Natural killer cell treated with Interleukin-12 subunit alpha and Interleukin-12 subunit beta and Interleukin-15 and Interleukin-18, amount 100 ng/mL, for 72 hours (primary cell): Measurements from ENCODE around the gene NUDT14. TPM values are rescaled to one million over a fixed set of nuclear protein-coding genes. Genes with fewer than 3 reads are reported as not detected.

Source experiments
- total RNA-seq, 2 donors: library from RNA; stranded (reverse); gene quantifications; one replicate each; pipeline ENCODE4 v1.2.3, GENCODE V29; 2022

Gene NUDT14
- total RNA-seq, 2 donors from 2014 or later: 10.2 to 23.4 TPM

Other genes with a start within 250 kb of the NUDT14 start
- gene AHNAK2, start 202.9 kb downstream of the NUDT14 start, total RNA-seq: not detected
- gene CLBA1, start 195.5 kb downstream of the NUDT14 start, total RNA-seq: 1 to 10 TPM; 1.2 to 1.5 TPM
- 10 to 100 TPM; 39.9 to 71.5 TPM for gene CDCA4, start 160.2 kb downstream of the NUDT14 start, total RNA-seq
- gene GPR132, start 115.9 kb downstream of the NUDT14 start, total RNA-seq: 10 to 100 TPM; 80.9 to 88.3 TPM
- 1 to 10 TPM; 5.9 to 7.1 TPM for gene JAG2, start 12.5 kb downstream of the NUDT14 start, total RNA-seq
- gene BTBD6, start 67.2 kb upstream of the NUDT14 start, total RNA-seq: 10 to 100 TPM; 42.3 to 52.9 TPM
- 10 to 100 TPM; 43.4 to 76.5 TPM for gene BRF1, start 119.7 kb upstream of the NUDT14 start, total RNA-seq
- 10 to 100 TPM; 24.9 to 26.3 TPM for gene PACS2, start 133.4 kb upstream of the NUDT14 start, total RNA-seq
- gene TEX22, start 217.2 kb upstream of the NUDT14 start, total RNA-seq: 1 to 10 TPM; 2.7 to 3.7 TPM
- 100 to 1,000 TPM in 1 of 2 donors, 10 to 100 TPM in 1; 93.4 to 252 TPM for gene MTA1, start 238.5 kb upstream of the NUDT14 start, total RNA-seq